Right lobe of liver (tissue), 4 donors: ENCODE measurements around the gene PDZRN4.

Source experiments
- POLR2A ChIP-seq: fragments of 450-650 bp; IDR thresholded peaks from one replicate; pipeline ENCODE4 v1.6.1; 2017; ENCODE audit warnings: antibody characterized with exemption, mild to moderate bottlenecking
- TF ChIP-seq, protein P1 (sequence below), 4 donors: fragments of 200-600 bp in 3 of 4; fragments of 450-650 bp in 1 of 4; IDR thresholded peaks; one replicate each; pipeline versions ENCODE4 v1.5.1 to v1.8.0; 2016 to 2022; ENCODE audit warnings: antibody characterized with exemption in 4 of 4, mild to moderate bottlenecking in 2 of 4
- donor health status: DM: no; HTN: no; CAD: no.
- donor health status: DM: no; HTN: no; CAD: no.
- donor health status: DM: no; HTN: yes; CAD: no.

DNA sequence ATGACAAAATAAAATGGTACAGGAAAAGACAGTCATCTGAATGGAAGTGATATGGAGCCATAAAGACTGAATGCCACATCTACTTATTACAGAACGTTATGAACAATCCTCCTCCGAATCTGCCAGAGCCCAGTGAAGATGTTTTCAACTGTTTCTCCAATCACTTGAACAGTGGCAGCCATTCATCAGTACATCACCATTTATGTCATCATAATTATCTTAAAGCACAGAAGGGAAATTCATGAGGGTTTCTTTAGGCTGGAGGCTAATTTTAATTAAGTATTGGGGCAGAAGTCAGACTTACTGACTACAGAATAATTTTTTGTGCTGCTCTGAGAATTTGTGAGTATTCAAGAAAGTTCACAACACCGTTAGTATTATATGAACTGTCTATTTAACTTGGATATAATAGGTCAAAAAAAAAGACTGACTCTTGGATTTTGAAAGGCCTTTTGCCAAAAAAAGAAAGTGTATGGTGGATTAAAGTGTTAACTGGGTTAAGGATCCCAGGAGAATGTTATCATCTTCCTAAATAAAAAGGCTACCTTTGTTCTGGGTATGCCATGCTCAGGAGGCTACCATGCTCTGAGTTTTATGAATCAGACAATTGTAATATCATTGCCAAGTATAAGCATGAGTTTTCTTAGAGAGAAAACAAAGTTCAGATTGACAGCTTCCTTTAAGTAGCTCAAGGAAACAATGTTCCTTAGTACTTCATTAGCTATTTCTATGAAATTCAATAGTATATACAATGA is 40.1 kb downstream of the PDZRN4 start:
- TF ChIP-seq, protein P1, sequence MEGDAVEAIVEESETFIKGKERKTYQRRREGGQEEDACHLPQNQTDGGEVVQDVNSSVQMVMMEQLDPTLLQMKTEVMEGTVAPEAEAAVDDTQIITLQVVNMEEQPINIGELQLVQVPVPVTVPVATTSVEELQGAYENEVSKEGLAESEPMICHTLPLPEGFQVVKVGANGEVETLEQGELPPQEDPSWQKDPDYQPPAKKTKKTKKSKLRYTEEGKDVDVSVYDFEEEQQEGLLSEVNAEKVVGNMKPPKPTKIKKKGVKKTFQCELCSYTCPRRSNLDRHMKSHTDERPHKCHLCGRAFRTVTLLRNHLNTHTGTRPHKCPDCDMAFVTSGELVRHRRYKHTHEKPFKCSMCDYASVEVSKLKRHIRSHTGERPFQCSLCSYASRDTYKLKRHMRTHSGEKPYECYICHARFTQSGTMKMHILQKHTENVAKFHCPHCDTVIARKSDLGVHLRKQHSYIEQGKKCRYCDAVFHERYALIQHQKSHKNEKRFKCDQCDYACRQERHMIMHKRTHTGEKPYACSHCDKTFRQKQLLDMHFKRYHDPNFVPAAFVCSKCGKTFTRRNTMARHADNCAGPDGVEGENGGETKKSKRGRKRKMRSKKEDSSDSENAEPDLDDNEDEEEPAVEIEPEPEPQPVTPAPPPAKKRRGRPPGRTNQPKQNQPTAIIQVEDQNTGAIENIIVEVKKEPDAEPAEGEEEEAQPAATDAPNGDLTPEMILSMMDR (IDR thresholded peaks at IDR 0.05), result no peak
- no peak for TF ChIP-seq POLR2A
